Astrocyte (in vitro differentiated cells and primary cell): ENCODE data around the gene ATP2B3. TPM values are rescaled to one million over a fixed set of nuclear protein-coding genes. Genes with fewer than 3 reads are reported as not detected.

Experiments used
- DNase-seq: peaks from one replicate; pipeline ENCODE4 v3.0.0-alpha.2; 2010; ENCODE audit warnings: low read depth
- FAIRE-seq: peaks from 2 replicates; lab custom pipeline; 2011; peaks lifted over from hg19 to GRCh38; lab: Jason Lieb, UNC
- H2AFZ ChIP-seq: 2 replicates; pipeline ENCODE4 v1.6.0; 2012; ENCODE audit warnings: low read depth, low read length, inconsistent platforms
- H3K27ac ChIP-seq: 2 replicates; pipeline ENCODE4 v1.5.1; 2011; ENCODE audit warnings: low read depth, low read length, inconsistent platforms
- H3K27me3 ChIP-seq: 2 replicates; pipeline ENCODE4 v1.6.0; 2011; ENCODE audit warnings: low read length, inconsistent platforms; ENCODE audit not compliant: insufficient read depth
- H3K36me3 ChIP-seq: 2 replicates; pipeline ENCODE4 v1.5.1; 2011; ENCODE audit warnings: low read length, inconsistent platforms; ENCODE audit not compliant: insufficient read depth
- H3K4me1 ChIP-seq: 2 replicates; pipeline ENCODE4 v1.5.1; 2011; ENCODE audit warnings: low read length, inconsistent platforms; ENCODE audit not compliant: insufficient read depth
- H3K4me2 ChIP-seq: 2 replicates; pipeline ENCODE4 v1.6.0; 2012; ENCODE audit warnings: low read length, inconsistent platforms
- H3K4me3 ChIP-seq: 2 replicates; pipeline ENCODE4 v1.5.1; 2011; ENCODE audit warnings: low read depth, mild to moderate bottlenecking, low read length, inconsistent platforms; ENCODE audit not compliant: insufficient read depth
- H3K79me2 ChIP-seq: 2 replicates; pipeline ENCODE4 v1.6.0; 2012; ENCODE audit warnings: mild to moderate bottlenecking, low read length, inconsistent platforms; ENCODE audit not compliant: insufficient read depth
- H3K9ac ChIP-seq: 2 replicates; pipeline ENCODE4 v1.6.0; 2012; ENCODE audit warnings: mild to moderate bottlenecking, low read length, inconsistent platforms
- H3K9me3 ChIP-seq: 2 replicates; pipeline ENCODE4 v1.5.1; 2012; ENCODE audit warnings: low read depth, mild to moderate bottlenecking, low read length, inconsistent platforms; ENCODE audit not compliant: insufficient read depth
- H4K20me1 ChIP-seq: 2 replicates; pipeline ENCODE4 v1.6.0; 2012; ENCODE audit warnings: low read length, inconsistent platforms; ENCODE audit not compliant: insufficient read depth
- H3K27ac Mint-ChIP-seq: one replicate; pipeline ENCODE4 v1.8.0; 2021; ENCODE audit warnings: mild to moderate bottlenecking, mixed read lengths; ENCODE audit not compliant: unreplicated experiment
- H3K27me3 Mint-ChIP-seq: one replicate; pipeline ENCODE4 v1.8.0; 2021; ENCODE audit warnings: low read depth, mixed read lengths; ENCODE audit not compliant: unreplicated experiment
- H3K36me3 Mint-ChIP-seq: one replicate; pipeline ENCODE4 v1.8.0; 2021; ENCODE audit warnings: low read depth, mixed read lengths; ENCODE audit not compliant: unreplicated experiment
- H3K4me1 Mint-ChIP-seq: one replicate; pipeline ENCODE4 v1.8.0; 2021; ENCODE audit warnings: low read depth, mixed read lengths; ENCODE audit not compliant: unreplicated experiment
- H3K4me3 Mint-ChIP-seq: one replicate; pipeline ENCODE4 v1.8.0; 2021; ENCODE audit warnings: mild to moderate bottlenecking, moderate library complexity, mixed read lengths; ENCODE audit not compliant: unreplicated experiment
- H3K9me3 Mint-ChIP-seq: one replicate; pipeline ENCODE4 v1.8.0; 2021; ENCODE audit warnings: mild to moderate bottlenecking, mixed read lengths; ENCODE audit not compliant: unreplicated experiment
- CTCF ChIP-seq: IDR thresholded peaks from 2 replicates; pipeline ENCODE4 v1.5.1; 2011; ENCODE audit warnings: low read depth, mild to moderate bottlenecking, inconsistent platforms, low read length, moderate library complexity; ENCODE audit not compliant: insufficient read depth
- EZH2 ChIP-seq: IDR thresholded peaks from 2 replicates; pipeline ENCODE4 v1.6.1; 2012; ENCODE audit warnings: mild to moderate bottlenecking, low read length, inconsistent platforms; ENCODE audit not compliant: insufficient read depth
- total RNA-seq: library from RNA; stranded (reverse); gene quantifications from 2 replicates; pipeline ENCODE4 v1.2.1, GENCODE V29; 2021

ATP2B3 gene
- total RNA-seq, 1 donor from 2014 or later, result 0.52 TPM

DNA sequence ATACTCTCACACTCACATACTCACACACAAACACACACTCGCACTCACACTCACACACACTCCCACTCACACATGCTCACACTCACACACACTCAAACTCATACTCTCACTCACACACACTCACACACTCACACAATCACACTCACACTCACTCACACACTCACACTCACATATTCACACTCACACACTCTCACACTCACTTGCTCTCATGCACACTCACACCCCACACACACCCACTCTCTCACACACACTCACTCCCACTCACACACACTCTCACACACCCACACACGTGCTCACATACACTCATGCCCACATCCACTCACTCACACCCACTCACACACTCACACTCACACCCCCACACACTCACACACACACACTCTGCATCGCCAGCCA lies 4.9 kb upstream of the ATP2B3 start:
- peaks cover 8% of the 10 kb centered on the region for H3K27me3 ChIP-seq
- no peak overlapping the region for H3K4me2 ChIP-seq
- H3K9me3 Mint-ChIP-seq, result no peaks in the 10 kb centered on the region
- H3K4me1 Mint-ChIP-seq, result peaks cover 3% of the 10 kb centered on the region
- H3K36me3 ChIP-seq, result no peaks in the 10 kb centered on the region
- H3K79me2 ChIP-seq, result no peaks in the 10 kb centered on the region
- no peak overlapping the region for H3K27ac Mint-ChIP-seq
- no peak overlapping the region for H2AFZ ChIP-seq
- H3K27ac ChIP-seq, result no peak overlapping the region
- no peaks in the 10 kb centered on the region for H3K9me3 ChIP-seq
- H3K4me1 ChIP-seq, result peaks cover 3% of the 10 kb centered on the region
- peaks cover 2% of the 10 kb centered on the region for H3K36me3 Mint-ChIP-seq
- H3K9ac ChIP-seq, result no peak overlapping the region
- no peak overlapping the region for H3K4me3 Mint-ChIP-seq
- DNase-seq (no peak), FAIRE-seq (peak; percentile 98)
- peaks cover 7% of the 10 kb centered on the region for H3K27me3 Mint-ChIP-seq
- no peak overlapping the region for H3K4me3 ChIP-seq
- H4K20me1 ChIP-seq, result peaks cover 22% of the 10 kb centered on the region
- TF ChIP-seq CTCF, result no peak

DNA sequence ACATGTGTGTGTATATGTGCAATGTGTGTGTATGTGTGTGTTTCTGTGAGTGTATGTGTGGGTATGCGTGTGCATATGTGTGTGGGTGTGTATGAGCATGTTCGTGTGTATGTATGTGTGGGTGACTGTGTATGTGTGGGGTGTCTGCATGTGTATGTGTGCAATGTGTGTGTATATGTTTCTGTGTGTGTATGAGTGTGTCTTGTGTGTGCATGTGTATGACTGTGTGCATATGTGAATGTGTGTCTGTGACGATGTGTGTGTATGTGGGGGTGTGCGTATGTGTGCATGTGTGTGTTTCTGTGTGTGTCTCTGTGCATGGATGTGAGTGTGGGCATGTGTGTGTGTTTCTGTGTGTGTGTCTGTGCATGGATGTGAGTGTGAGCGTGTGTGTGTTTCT lies 4.2 kb upstream of the ATP2B3 start:
- no peak for FAIRE-seq
- Histone ChIP-seq H3K36me3 (no peaks in the 10 kb centered on the region), H4K20me1 (peaks cover 16% of the 10 kb centered on the region), H3K4me2 (no peak overlapping the region), H2AFZ (no peak overlapping the region), H3K27ac (no peak overlapping the region), H3K4me3 (no peak overlapping the region), H3K9ac (no peak overlapping the region), H3K27me3 (peaks cover 9% of the 10 kb centered on the region), H3K4me1 (no peaks in the 10 kb centered on the region), H3K79me2 (no peaks in the 10 kb centered on the region), H3K9me3 (no peaks in the 10 kb centered on the region)
- Mint-ChIP-seq H3K4me3 (no peak overlapping the region), H3K27ac (no peak overlapping the region), H3K36me3 (no peaks in the 10 kb centered on the region), H3K27me3 (peaks cover 8% of the 10 kb centered on the region), H3K9me3 (no peaks in the 10 kb centered on the region), H3K4me1 (peaks cover 3% of the 10 kb centered on the region)
- DNase-seq, result no peak
- TF ChIP-seq EZH2 (no peak), CTCF (no peak)

- H3K9me3 Mint-ChIP-seq, result no peaks in the 10 kb centered on the region
- no peak overlapping the region for H3K9ac ChIP-seq
- H3K27ac Mint-ChIP-seq, result no peak overlapping the region
These were observed 3.2 kb upstream of the ATP2B3 start for GRCh38 chrX:153514259-153514658.

More at GRCh38 chrX:153514259-153514658, 3.2 kb upstream of the ATP2B3 start:
- Histone ChIP-seq H3K79me2 (no peaks in the 10 kb centered on the region), H3K9me3 (no peaks in the 10 kb centered on the region), H4K20me1 (peaks cover 16% of the 10 kb centered on the region), H3K4me1 (no peaks in the 10 kb centered on the region), H3K27me3 (peaks cover 14% of the 10 kb centered on the region), H3K4me2 (no peak overlapping the region), H3K4me3 (no peak overlapping the region), H2AFZ (no peak overlapping the region), H3K36me3 (no peaks in the 10 kb centered on the region), H3K27ac (no peak overlapping the region)
- TF ChIP-seq EZH2 (no peak), CTCF (no peak)
- Mint-ChIP-seq H3K4me3 (no peak overlapping the region), H3K36me3 (no peaks in the 10 kb centered on the region), H3K27me3 (peaks cover 11% of the 10 kb centered on the region), H3K4me1 (peaks cover 3% of the 10 kb centered on the region)
- DNase-seq (no peak), FAIRE-seq (no peak)
